ENCODE results near the gene CTNNA1.

The CTNNA1 gene

DNA sequence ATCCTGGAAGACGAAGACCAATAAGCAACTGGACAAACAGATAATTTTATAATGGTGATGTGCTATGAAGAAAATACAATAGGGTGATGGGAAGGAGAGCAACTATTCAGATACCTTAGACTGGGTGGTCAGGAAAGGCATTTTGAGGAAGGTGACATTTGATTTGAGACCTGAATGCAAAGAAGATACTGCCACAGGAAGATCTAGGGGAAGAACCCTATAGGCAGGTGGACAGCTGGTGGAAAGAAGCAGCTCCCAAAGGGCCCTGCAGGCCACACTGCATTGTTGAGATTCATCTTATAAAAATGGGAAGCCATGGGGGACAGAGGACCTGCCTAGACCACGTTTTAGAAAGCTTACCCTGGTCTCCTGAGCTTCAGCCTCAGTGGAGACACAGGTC, 19.7 kb upstream of the CTNNA1 start:
- DNase-seq (ENCODE audit: low read depth) = no peak
- no peak overlapping the region for H3K4me3 ChIP-seq (ENCODE audit: low read length)
- no peak for TF ChIP-seq CTCF (IDR thresholded peaks at IDR 0.05; ENCODE audit: insufficient read depth, low read depth, low read length, missing control alignments)

- no peak overlapping the region for H3K4me3 ChIP-seq (ENCODE audit: low read length)
- TF ChIP-seq CTCF (IDR thresholded peaks at IDR 0.05; ENCODE audit: insufficient read depth, low read depth, low read length, missing control alignments) = no peak
- DNase-seq (ENCODE audit: low read depth) = peak; percentile 32
Observed at GRCh38 chr5:138736293-138736692, 16.9 kb upstream of the CTNNA1 start.

- DNase-seq (ENCODE audit: low read depth) = no peak
- no peak for TF ChIP-seq CTCF (IDR thresholded peaks at IDR 0.05; ENCODE audit: insufficient read depth, low read depth, low read length, missing control alignments)
- H3K4me3 ChIP-seq (ENCODE audit: low read length) = no peak overlapping the region
Observed at GRCh38 chr5:138737494-138738265, 15.5 kb upstream of the CTNNA1 start.

- no peak for TF ChIP-seq CTCF (IDR thresholded peaks at IDR 0.05; ENCODE audit: insufficient read depth, low read depth, low read length, missing control alignments)
- H3K4me3 ChIP-seq (ENCODE audit: low read length) = no peak overlapping the region
- DNase-seq (ENCODE audit: low read depth) = no peak
Observed at GRCh38 chr5:138738399-138738798, 14.8 kb upstream of the CTNNA1 start.

DNA sequence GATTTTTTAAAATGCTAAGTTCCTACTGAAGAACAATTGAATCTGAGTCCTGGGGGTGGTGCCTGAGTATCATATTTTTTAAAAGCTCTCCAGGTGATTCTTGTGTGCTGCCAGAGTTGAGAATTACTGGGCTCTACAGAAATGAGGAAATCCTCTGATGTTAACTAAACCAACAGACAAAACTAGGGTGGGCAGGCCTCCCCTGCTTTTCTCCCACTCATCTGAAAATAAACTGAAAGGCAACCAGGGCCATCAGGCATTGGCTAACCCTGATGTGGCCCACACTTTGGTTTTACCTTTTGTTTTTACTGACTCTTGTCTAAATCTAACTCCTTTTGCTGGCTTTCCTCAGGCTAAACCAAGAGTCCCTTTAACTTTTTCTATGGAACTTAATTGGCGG, 13.3 kb upstream of the CTNNA1 start:
- H3K4me3 ChIP-seq (ENCODE audit: low read length) = no peak overlapping the region
- DNase-seq (ENCODE audit: low read depth) = no peak
- TF ChIP-seq CTCF (IDR thresholded peaks at IDR 0.05; ENCODE audit: insufficient read depth, low read depth, low read length, missing control alignments) = no peak

DNA sequence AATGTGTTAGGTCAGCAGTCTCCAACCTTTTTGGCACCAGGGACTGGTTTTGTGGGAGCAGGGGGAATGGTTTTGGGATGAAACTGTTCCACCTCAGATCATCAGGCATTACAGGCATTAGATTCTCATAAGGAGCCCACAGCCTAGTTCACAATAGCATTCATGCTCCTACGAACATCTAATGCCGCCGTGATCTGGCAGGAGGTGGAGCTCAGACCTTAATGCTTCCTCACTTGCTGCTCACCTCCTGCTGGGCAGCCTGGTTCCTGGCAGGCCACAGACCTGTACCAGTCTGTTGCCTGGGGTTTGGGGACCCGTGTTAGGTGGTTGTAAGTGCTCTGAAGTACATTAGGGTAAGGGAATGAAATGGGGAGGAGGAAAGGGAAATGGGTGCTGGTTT, 9.7 kb upstream of the CTNNA1 start:
- no peak for TF ChIP-seq CTCF (IDR thresholded peaks at IDR 0.05; ENCODE audit: insufficient read depth, low read depth, low read length, missing control alignments)
- H3K4me3 ChIP-seq (ENCODE audit: low read length) = no peak overlapping the region
- DNase-seq (ENCODE audit: low read depth) = no peak

DNA sequence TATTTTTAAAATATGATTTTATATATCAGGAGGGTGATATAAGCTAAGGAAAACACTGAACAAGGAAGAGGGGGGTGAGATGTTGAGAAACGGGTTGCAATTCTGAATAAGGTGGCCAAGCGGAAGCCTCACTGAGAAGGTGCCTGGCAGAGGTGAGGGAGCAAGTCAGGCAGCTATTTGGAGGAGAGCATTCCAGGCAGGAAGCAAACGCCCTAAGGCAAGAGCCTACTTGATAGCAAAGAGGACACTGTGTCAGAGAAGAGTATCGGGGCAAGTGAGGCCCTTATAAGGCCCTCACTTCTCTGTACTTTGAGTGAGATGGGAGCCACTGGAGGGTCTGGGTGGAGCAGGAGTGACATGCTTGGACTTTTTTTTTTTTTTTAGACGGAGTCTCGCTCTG, 8.0 kb upstream of the CTNNA1 start:
- no peak for TF ChIP-seq CTCF (IDR thresholded peaks at IDR 0.05; ENCODE audit: insufficient read depth, low read depth, low read length, missing control alignments)
- no peak overlapping the region for H3K4me3 ChIP-seq (ENCODE audit: low read length)
- DNase-seq (ENCODE audit: low read depth) = no peak

All from epithelial cell of esophagus (primary cell).